Measurements from ENCODE around the gene RPIA.

- TF ChIP-seq MXI1 (IDR thresholded peaks at IDR 0.05; ENCODE audit: borderline replicate concordance, low read depth, low read length) (no peak), CTCF (conservative IDR thresholded peaks at IDR 0.05; ENCODE audit: low read depth, low read length) (no peak), RAD21 (IDR thresholded peaks at IDR 0.05; ENCODE audit: low read length) (no peak), MAFK (IDR thresholded peaks at IDR 0.05; ENCODE audit: low read depth, low read length) (no peak), CHD1 (IDR thresholded peaks at IDR 0.05; ENCODE audit: low read depth, low read length) (no peak), NFE2L2 (IDR thresholded peaks at IDR 0.05; ENCODE audit: low read depth, low read length) (no peak), RFX5 (IDR thresholded peaks at IDR 0.05; ENCODE audit: low read depth, low read length) (no peak), POLR2A (IDR thresholded peaks at IDR 0.05; ENCODE audit: low read depth, low read length) (no peak), USF2 (IDR thresholded peaks at IDR 0.05; ENCODE audit: low read depth, low read length) (no peak), SMC3 (IDR thresholded peaks at IDR 0.05; ENCODE audit: low read depth, low read length) (no peak), ELK1 (IDR thresholded peaks at IDR 0.05; ENCODE audit: borderline replicate concordance, low read depth, low read length) (no peak), CEBPB (IDR thresholded peaks at IDR 0.05; ENCODE audit: low read depth, low read length) (no peak), RCOR1 (IDR thresholded peaks at IDR 0.05; ENCODE audit: insufficient replicate concordance, low read length) (no peak)
These were observed 708 bp upstream of the RPIA start for GRCh38 chr2:88690591-88691338.
